ENCODE results near the gene INPP1. TPM values are rescaled to one million over a fixed set of nuclear protein-coding genes. Genes with fewer than 3 reads are reported as not detected.
A peak's percentile ranks its signal among the peaks of the same experiment; 100 is the strongest.

The INPP1 gene
- total RNA-seq, 2 experiments from 2014 or later: not detected

- Histone ChIP-seq H2AFZ (ENCODE audit: low read length) (no peak overlapping the region), H4K20me1 (ENCODE audit: insufficient read depth, low read length) (no peaks in the 10 kb centered on the region), H3K79me2 (ENCODE audit: insufficient read depth, low read depth, low read length) (no peaks in the 10 kb centered on the region), H3K4me1 (ENCODE audit: insufficient read depth, low read length, poor library complexity, severe bottlenecking) (peaks cover 14% of the 10 kb centered on the region), H3K36me3 (ENCODE audit: insufficient read depth, low read length) (peaks cover 3% of the 10 kb centered on the region; the same call in 1 of the 2 replicates), H3K9me2 (ENCODE audit: insufficient read depth, low read length) (no peaks in the 10 kb centered on the region), H3K4me3 (ENCODE audit: low read depth, low read length, poor library complexity, severe bottlenecking) (no peak overlapping the region), H3K4me2 (ENCODE audit: low read length) (no peak overlapping the region), H3K27ac (ENCODE audit: low read depth, low read length, poor library complexity, severe bottlenecking) (no peak overlapping the region), H3K9me3 (ENCODE audit: low read length) (no peaks in the 10 kb centered on the region)
- no TSS peak for BruUV-seq (replicated peaks)
- intact Hi-C loops (cut with micrococcal nuclease; ENCODE audit: unreplicated experiment): no loop called here
- TF ChIP-seq EZH2phosphoT487 (IDR thresholded peaks at IDR 0.05; ENCODE audit: borderline replicate concordance, low read depth, low read length): no peak
- TF ChIP-seq CTCF (conservative IDR thresholded peaks at IDR 0.05; ENCODE audit: low read length): no peak
- CTCF ChIA-PET (ENCODE audit: unreplicated experiment): no interaction called here
- no peak for DNase-seq (ENCODE audit: low spot score)
- POLR2A ChIA-PET: interaction anchor here (0.7 kb wide), 2 partner anchors 220 to 662 kb away, joined by 3 to 4 read pairs; no protein-coding TSS in a partner anchor
Measured at GRCh38 chr2:190313880-190314279, 29.5 kb upstream of the INPP1 start.

GRCh38 chr2:190315273-190315672 is 28.1 kb upstream of the INPP1 start:
- CTCF ChIA-PET (ENCODE audit: unreplicated experiment): no interaction called here

More at GRCh38 chr2:190315273-190315672, 28.1 kb upstream of the INPP1 start:
- H3K9me3 ChIP-seq (ENCODE audit: low read length): no peaks in the 10 kb centered on the region
- no peaks in the 10 kb centered on the region for H3K79me2 ChIP-seq (ENCODE audit: insufficient read depth, low read depth, low read length)
- H3K4me1 ChIP-seq (ENCODE audit: insufficient read depth, low read length, poor library complexity, severe bottlenecking): peaks cover 19% of the 10 kb centered on the region
- no peaks in the 10 kb centered on the region for H3K36me3 ChIP-seq (ENCODE audit: insufficient read depth, low read length)
- no peak overlapping the region for H3K4me3 ChIP-seq (ENCODE audit: low read depth, low read length, poor library complexity, severe bottlenecking)
- no peak for DNase-seq (ENCODE audit: low spot score)
- no peaks in the 10 kb centered on the region for H3K9me2 ChIP-seq (ENCODE audit: insufficient read depth, low read length)
- no peak overlapping the region for H2AFZ ChIP-seq (ENCODE audit: low read length)
- POLR2A ChIA-PET: no interaction called here
- TF ChIP-seq CTCF (conservative IDR thresholded peaks at IDR 0.05; ENCODE audit: low read length) (no peak), EZH2phosphoT487 (IDR thresholded peaks at IDR 0.05; ENCODE audit: borderline replicate concordance, low read depth, low read length) (no peak)
- H3K4me2 ChIP-seq (ENCODE audit: low read length): peak overlapping the region; percentile 2; the same call in 1 of the 2 replicates
- BruUV-seq (replicated peaks): no TSS peak
- H3K27ac ChIP-seq (ENCODE audit: low read depth, low read length, poor library complexity, severe bottlenecking): no peak overlapping the region
- intact Hi-C loops (cut with micrococcal nuclease; ENCODE audit: unreplicated experiment): loop anchor here (5.0 kb wide), 1 partner anchor 653 kb away; the partner anchor contains the start of gene ASNSD1
- H4K20me1 ChIP-seq (ENCODE audit: insufficient read depth, low read length): no peaks in the 10 kb centered on the region

Measured in OCI-LY7 (cell line).